Measurements from ENCODE around the gene TCAP. TPM values are rescaled to one million over a fixed set of nuclear protein-coding genes. Genes with fewer than 3 reads are reported as not detected.
A peak's percentile ranks its signal among the peaks of the same experiment; 100 is the strongest.

TCAP gene
- total and polyA plus RNA-seq, 2 experiments from 2014 or later: 0.43 TPM; not detected in 1

DNA sequence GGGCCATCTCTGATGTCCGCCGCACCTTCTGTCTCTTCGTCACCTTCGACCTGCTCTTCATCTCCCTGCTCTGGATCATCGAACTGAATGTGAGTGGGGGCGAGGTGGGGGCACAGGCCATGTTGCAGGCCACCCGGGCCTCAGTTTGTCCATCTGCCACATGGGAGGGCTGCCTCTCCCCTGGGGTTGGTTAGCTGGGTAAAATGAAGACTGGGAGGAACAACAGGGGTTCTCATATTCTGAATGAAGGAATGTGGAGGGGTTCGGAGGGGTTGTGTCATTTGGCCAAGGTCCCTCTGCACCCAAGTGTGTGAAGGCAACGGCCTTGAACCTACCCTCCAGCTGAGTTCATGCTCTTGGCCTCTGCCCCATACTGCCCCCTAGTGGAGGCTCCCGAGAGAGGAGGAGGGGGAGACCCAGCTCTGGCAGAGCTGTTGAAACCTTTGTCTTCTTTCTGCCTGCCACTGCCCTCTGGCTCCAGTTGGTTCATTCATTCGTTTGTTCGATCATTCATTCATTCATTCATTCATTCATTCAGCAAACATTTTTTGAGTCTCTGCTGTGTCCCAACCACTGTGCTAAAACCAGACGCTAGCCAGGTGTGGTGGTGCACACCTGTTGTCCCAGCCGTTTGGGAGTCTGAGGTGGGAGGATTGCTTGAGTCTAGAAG lies 11.4 kb upstream of the TCAP start:
- no peaks in the 10 kb centered on the region for H3F3A ChIP-seq (ENCODE audit: insufficient read depth)
- no peak overlapping the region for H3K27ac ChIP-seq
- H2AFZ ChIP-seq: no peak overlapping the region
- H3K9me2 ChIP-seq (ENCODE audit: insufficient read depth): no peaks in the 10 kb centered on the region
- no peaks in the 10 kb centered on the region for H3K27me3 ChIP-seq (replicated peaks; ENCODE audit: insufficient read depth)
- in situ Hi-C loops (cut with MboI): no loop called here
- H4K20me1 ChIP-seq (ENCODE audit: insufficient read depth): no peaks in the 10 kb centered on the region
- H3K79me2 ChIP-seq (ENCODE audit: insufficient read depth): peaks cover 24% of the 10 kb centered on the region; the same call in 1 of the 2 replicates
- TF ChIP-seq EZH2 (IDR thresholded peaks at IDR 0.05; ENCODE audit: insufficient read depth, poor library complexity, severe bottlenecking) (no peak), EZH2phosphoT487 (IDR thresholded peaks at IDR 0.05; ENCODE audit: insufficient read depth, low read depth) (no peak)
- WGBS, 2 experiments (ENCODE audit: low coverage in 1 of 2, low lambda C conversion rate in 2 of 2, missing lambda C conversion rate in 2 of 2): 58 to 63% methylated on average over 14 of the region's 14 CpGs
- DNase-seq: peak; percentile 57
- H3K4me1 ChIP-seq (ENCODE audit: insufficient read depth): no peaks in the 10 kb centered on the region
- H3K36me3 ChIP-seq (ENCODE audit: low read depth): no peaks in the 10 kb centered on the region
- H3K9me3 ChIP-seq (ENCODE audit: low read depth): no peaks in the 10 kb centered on the region
- no peak overlapping the region for H3K9ac ChIP-seq
- no peak overlapping the region for H3K4me3 ChIP-seq
- no peak overlapping the region for H3K4me2 ChIP-seq (ENCODE audit: unreplicated experiment)

- Histone ChIP-seq H3K9me2 (ENCODE audit: insufficient read depth) (no peaks in the 10 kb centered on the region), H3K27ac (no peak overlapping the region), H3K79me2 (ENCODE audit: insufficient read depth) (peaks cover 14% of the 10 kb centered on the region; the same call in 1 of the 2 replicates), H3K4me1 (ENCODE audit: insufficient read depth) (no peaks in the 10 kb centered on the region), H3F3A (ENCODE audit: insufficient read depth) (no peaks in the 10 kb centered on the region), H4K20me1 (ENCODE audit: insufficient read depth) (no peaks in the 10 kb centered on the region), H3K4me3 (no peak overlapping the region), H2AFZ (no peak overlapping the region), H3K27me3 (replicated peaks; ENCODE audit: insufficient read depth) (no peaks in the 10 kb centered on the region), H3K9me3 (ENCODE audit: low read depth) (no peaks in the 10 kb centered on the region), H3K36me3 (ENCODE audit: low read depth) (no peaks in the 10 kb centered on the region), H3K9ac (no peak overlapping the region), H3K4me2 (ENCODE audit: unreplicated experiment) (no peak overlapping the region)
- no peak for DNase-seq
- no peak for TF ChIP-seq EZH2 (IDR thresholded peaks at IDR 0.05; ENCODE audit: insufficient read depth, poor library complexity, severe bottlenecking)
- TF ChIP-seq EZH2phosphoT487 (IDR thresholded peaks at IDR 0.05; ENCODE audit: insufficient read depth, low read depth): no peak
- in situ Hi-C loops (cut with MboI): no loop called here
- WGBS, 2 experiments (ENCODE audit: low coverage in 1 of 2, low lambda C conversion rate in 2 of 2, missing lambda C conversion rate in 2 of 2): 88 to 98% methylated on average over 2 of the region's 2 CpGs
Measured at GRCh38 chr17:39655105-39655504, 10.0 kb upstream of the TCAP start.

GRCh38 chr17:39658346-39658745 lies 6.8 kb upstream of the TCAP start:
- H3K4me2 ChIP-seq (ENCODE audit: unreplicated experiment): no peak overlapping the region
- H3K9ac ChIP-seq: no peak overlapping the region
- no peaks in the 10 kb centered on the region for H3K36me3 ChIP-seq (ENCODE audit: low read depth)
- H2AFZ ChIP-seq: no peak overlapping the region
- TF ChIP-seq EZH2 (IDR thresholded peaks at IDR 0.05; ENCODE audit: insufficient read depth, poor library complexity, severe bottlenecking) (no peak), EZH2phosphoT487 (IDR thresholded peaks at IDR 0.05; ENCODE audit: insufficient read depth, low read depth) (no peak)
- no peaks in the 10 kb centered on the region for H3K4me1 ChIP-seq (ENCODE audit: insufficient read depth)
- no peaks in the 10 kb centered on the region for H4K20me1 ChIP-seq (ENCODE audit: insufficient read depth)
- no peak overlapping the region for H3K27ac ChIP-seq
- no peak for DNase-seq
- in situ Hi-C loops (cut with MboI): no loop called here
- no peaks in the 10 kb centered on the region for H3K9me3 ChIP-seq (ENCODE audit: low read depth)
- no peaks in the 10 kb centered on the region for H3K9me2 ChIP-seq (ENCODE audit: insufficient read depth)
- no peaks in the 10 kb centered on the region for H3K27me3 ChIP-seq (replicated peaks; ENCODE audit: insufficient read depth)
- peaks cover 11% of the 10 kb centered on the region; the same call in 1 of the 2 replicates for H3K79me2 ChIP-seq (ENCODE audit: insufficient read depth)
- 95 to 100% methylated on average over 11 of the region's 11 CpGs for WGBS, 2 experiments (ENCODE audit: low coverage in 1 of 2, low lambda C conversion rate in 2 of 2, missing lambda C conversion rate in 2 of 2)
- no peak overlapping the region for H3K4me3 ChIP-seq
- no peaks in the 10 kb centered on the region for H3F3A ChIP-seq (ENCODE audit: insufficient read depth)

GRCh38 chr17:39658760-39659159 lies 6.4 kb upstream of the TCAP start:
- in situ Hi-C loops (cut with MboI): no loop called here
- no peak overlapping the region for H3K4me3 ChIP-seq
- H4K20me1 ChIP-seq (ENCODE audit: insufficient read depth): no peaks in the 10 kb centered on the region

More at GRCh38 chr17:39658760-39659159, 6.4 kb upstream of the TCAP start:
- H3K9me3 ChIP-seq (ENCODE audit: low read depth): no peaks in the 10 kb centered on the region
- 91 to 97% methylated on average over 3 of the region's 3 CpGs for WGBS, 2 experiments (ENCODE audit: low coverage in 1 of 2, low lambda C conversion rate in 2 of 2, missing lambda C conversion rate in 2 of 2)
- no peak for DNase-seq
- H3K36me3 ChIP-seq (ENCODE audit: low read depth): no peaks in the 10 kb centered on the region
- H3K27ac ChIP-seq: no peak overlapping the region
- no peaks in the 10 kb centered on the region for H3K4me1 ChIP-seq (ENCODE audit: insufficient read depth)
- TF ChIP-seq EZH2phosphoT487 (IDR thresholded peaks at IDR 0.05; ENCODE audit: insufficient read depth, low read depth): no peak
- no peak for TF ChIP-seq EZH2 (IDR thresholded peaks at IDR 0.05; ENCODE audit: insufficient read depth, poor library complexity, severe bottlenecking)
- no peaks in the 10 kb centered on the region for H3K27me3 ChIP-seq (replicated peaks; ENCODE audit: insufficient read depth)
- no peak overlapping the region for H3K4me2 ChIP-seq (ENCODE audit: unreplicated experiment)
- H3K9ac ChIP-seq: no peak overlapping the region
- peaks cover 11% of the 10 kb centered on the region; the same call in 1 of the 2 replicates for H3K79me2 ChIP-seq (ENCODE audit: insufficient read depth)
- H2AFZ ChIP-seq: no peak overlapping the region
- no peaks in the 10 kb centered on the region for H3K9me2 ChIP-seq (ENCODE audit: insufficient read depth)
- no peaks in the 10 kb centered on the region for H3F3A ChIP-seq (ENCODE audit: insufficient read depth)

Measured in GM23248 (cell line).